GM13976 (cell line): Measurements from ENCODE around the gene ATP6V1G2.

Source experiments
- DNase-seq: peaks from one replicate; pipeline ENCODE4 v3.0.0; 2012; ENCODE audit warnings: low spot score
- CTCF ChIP-seq: IDR thresholded peaks from 2 replicates; pipeline ENCODE4 v1.5.1; 2012; ENCODE audit warnings: borderline replicate concordance, mild to moderate bottlenecking; ENCODE audit not compliant: insufficient read depth; ENCODE audit errors: extremely low read depth, missing control alignments, control extremely low read depth
- in situ Hi-C: fragments of 300-500 bp; cut with MboI; formaldehyde crosslinking; loops from one replicate; pipeline ENCODE4 v1.12.0; 2022; ENCODE audit warnings: low sequenced_read_pairs, mixed read lengths, inconsistent platforms; ENCODE audit not compliant: unreplicated experiment

The ATP6V1G2 gene

GRCh38 chr6:31569861-31570536 lies 23.6 kb upstream of the ATP6V1G2 start:
- no peak for TF ChIP-seq CTCF
- in situ Hi-C loops: no loop called here

GRCh38 chr6:31568537-31568961 lies 22.1 kb upstream of the ATP6V1G2 start:
- in situ Hi-C loops: no loop called here
- no peak for TF ChIP-seq CTCF
- peak; percentile 75 for DNase-seq

More at GRCh38 chr6:31569861-31570536, 23.6 kb upstream of the ATP6V1G2 start:
- DNase-seq: no peak

GRCh38 chr6:31567531-31568370 lies 21.3 kb upstream of the ATP6V1G2 start:
- in situ Hi-C loops: no loop called here
- DNase-seq: no peak
- no peak for TF ChIP-seq CTCF

GRCh38 chr6:31560697-31561058 lies 14.3 kb upstream of the ATP6V1G2 start:
- in situ Hi-C loops: no loop called here
- TF ChIP-seq CTCF: no peak

GRCh38 chr6:31559958-31560696 lies 13.7 kb upstream of the ATP6V1G2 start:
- peak; percentile 70 for DNase-seq
- in situ Hi-C loops: no loop called here
- no peak for TF ChIP-seq CTCF

More at GRCh38 chr6:31560697-31561058, 14.3 kb upstream of the ATP6V1G2 start:
- DNase-seq: no peak

GRCh38 chr6:31559606-31559957 lies 13.2 kb upstream of the ATP6V1G2 start:
- DNase-seq: no peak
- in situ Hi-C loops: no loop called here
- no peak for TF ChIP-seq CTCF
